Esophagus squamous epithelium (tissue), 4 donors: ENCODE measurements around the gene NAA25.

Experiments used
- POLR2A ChIP-seq, 4 donors: fragments of 450-650 bp; IDR thresholded peaks; one replicate each; pipeline ENCODE4 v1.6.1; 2017; ENCODE audit warnings: antibody characterized with exemption in 4 of 4, mild to moderate bottlenecking in 4 of 4, moderate library complexity in 3 of 4
- TF ChIP-seq, protein P1 (sequence below), 6 experiments: fragments of 450-650 bp in 4 of 6; fragments of 200-600 bp in 2 of 6; sonication (generic) in 2 of 6; IDR thresholded peaks; one replicate each; pipeline ENCODE4 v1.5.1; 2016 to 2019; ENCODE audit warnings: antibody characterized with exemption in 6 of 6, mild to moderate bottlenecking in 4 of 6, moderate library complexity in 4 of 6

DNA sequence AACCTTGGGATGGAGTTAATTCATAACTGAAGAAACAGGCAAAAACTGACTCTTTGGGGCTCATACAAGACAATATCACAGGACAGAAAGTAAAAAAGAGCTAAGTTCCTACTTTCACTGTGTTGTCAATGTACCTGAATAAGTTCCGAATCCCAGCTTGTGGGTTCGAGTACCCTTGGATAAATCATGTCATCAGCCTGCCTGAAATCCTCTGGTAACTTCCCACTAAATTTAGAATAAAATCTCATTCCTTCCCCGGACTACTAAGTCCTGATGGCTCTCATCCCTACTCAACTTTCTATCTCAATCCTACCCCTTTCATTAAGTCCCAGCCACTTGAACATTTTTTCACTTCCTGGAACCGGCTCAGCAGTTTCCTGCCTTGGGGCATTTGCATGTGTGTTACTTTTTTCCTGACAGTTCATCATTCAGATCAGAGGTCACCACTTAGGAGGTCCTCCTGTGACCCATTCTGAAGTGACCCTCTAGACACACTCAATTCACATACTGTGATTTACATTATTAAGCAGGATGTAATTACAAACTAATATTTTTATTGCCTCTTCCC lies 82.7 kb downstream of the NAA25 start:
- TF ChIP-seq POLR2A (IDR thresholded peaks at IDR 0.05), result no peak
- TF ChIP-seq, protein P1, sequence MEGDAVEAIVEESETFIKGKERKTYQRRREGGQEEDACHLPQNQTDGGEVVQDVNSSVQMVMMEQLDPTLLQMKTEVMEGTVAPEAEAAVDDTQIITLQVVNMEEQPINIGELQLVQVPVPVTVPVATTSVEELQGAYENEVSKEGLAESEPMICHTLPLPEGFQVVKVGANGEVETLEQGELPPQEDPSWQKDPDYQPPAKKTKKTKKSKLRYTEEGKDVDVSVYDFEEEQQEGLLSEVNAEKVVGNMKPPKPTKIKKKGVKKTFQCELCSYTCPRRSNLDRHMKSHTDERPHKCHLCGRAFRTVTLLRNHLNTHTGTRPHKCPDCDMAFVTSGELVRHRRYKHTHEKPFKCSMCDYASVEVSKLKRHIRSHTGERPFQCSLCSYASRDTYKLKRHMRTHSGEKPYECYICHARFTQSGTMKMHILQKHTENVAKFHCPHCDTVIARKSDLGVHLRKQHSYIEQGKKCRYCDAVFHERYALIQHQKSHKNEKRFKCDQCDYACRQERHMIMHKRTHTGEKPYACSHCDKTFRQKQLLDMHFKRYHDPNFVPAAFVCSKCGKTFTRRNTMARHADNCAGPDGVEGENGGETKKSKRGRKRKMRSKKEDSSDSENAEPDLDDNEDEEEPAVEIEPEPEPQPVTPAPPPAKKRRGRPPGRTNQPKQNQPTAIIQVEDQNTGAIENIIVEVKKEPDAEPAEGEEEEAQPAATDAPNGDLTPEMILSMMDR (IDR thresholded peaks at IDR 0.05), result no peak
